Right lobe of liver (tissue), 6 donors: ENCODE results near the gene PLEKHB2. TPM values are rescaled to one million over a fixed set of nuclear protein-coding genes. Genes with fewer than 3 reads are reported as not detected.
"Not testable (repeated sequence)": the region's sequence is repeated elsewhere in the genome, so short reads cannot be mapped to it uniquely, and the experiment has no call there.

Experiments used
- ATAC-seq, 4 donors: fragments of 200-7000 bp; cut with Tn5 transposase; one replicate each; pipeline ENCODE4 v1.9.1; 2020; ENCODE audit warnings: mild to moderate bottlenecking in 4 of 4, moderate library complexity in 4 of 4
- DNase-seq, 3 donors: peaks; one replicate each; pipeline ENCODE4 v3.0.0-alpha.2; 2020
- H3K27ac ChIP-seq, 3 donors: fragments of 200-600 bp; one replicate each; pipeline ENCODE4 v1.8.0; 2022
- H3K27me3 ChIP-seq, 2 donors: fragments of 200-600 bp; one replicate each; pipeline ENCODE4 v1.8.0; 2022
- H3K36me3 ChIP-seq, 4 donors: fragments of 200-600 bp; sonication (generic) in 1 of 4; one replicate each; pipeline versions ENCODE4 v1.5.1 to v1.8.0; 2017 to 2022; ENCODE audit warnings: control low read depth in 1 of 4
- H3K4me1 ChIP-seq, 4 donors: fragments of 200-600 bp; sonication (generic) in 1 of 4; one replicate each; pipeline versions ENCODE4 v1.5.1 to v1.8.0; 2017 to 2022; ENCODE audit warnings: control low read depth in 1 of 4
- H3K4me3 ChIP-seq, 3 donors: fragments of 200-600 bp; one replicate each; pipeline ENCODE4 v1.8.0; 2022
- H3K9me3 ChIP-seq, 4 donors: fragments of 200-600 bp; sonication (generic) in 1 of 4; one replicate each; pipeline versions ENCODE4 v1.5.1 to v1.8.0; 2017 to 2022; ENCODE audit warnings: control low read depth in 1 of 4
- CTCF ChIP-seq, 4 donors: fragments of 200-600 bp in 3 of 4; fragments of 450-650 bp in 1 of 4; IDR thresholded peaks; one replicate each; pipeline versions ENCODE4 v1.5.1 to v1.8.0; 2016 to 2022; ENCODE audit warnings: antibody characterized with exemption in 4 of 4, mild to moderate bottlenecking in 2 of 4
- POLR2A ChIP-seq: fragments of 450-650 bp; IDR thresholded peaks from one replicate; pipeline ENCODE4 v1.6.1; 2017; ENCODE audit warnings: antibody characterized with exemption, mild to moderate bottlenecking
- WGBS: methylation state at CpG from one replicate; pipeline ENCODE4 v1.1.6; 2018; ENCODE audit warnings: low coverage, low lambda C conversion rate; ENCODE audit not compliant: insufficient coverage; ENCODE audit errors: missing lambda C conversion rate; 5-methylcytosine and 5-hydroxymethylcytosine counted together
- intact Hi-C, 2 donors: fragments of 100-400 bp; cut with DNase I; formaldehyde crosslinking; loops; one replicate each; pipeline versions ENCODE4 v1.11.2 to v1.14.1; 2022
- total RNA-seq, 6 experiments: library from RNA; depleted of rRNA in 2 of 6; stranded (reverse); fragments of >200 nt in 2 of 6; fragmentation: NEBNext Ultra II Directional in 3 of 6; extraction: Animal tissue kit (Norgen Biotek cat#: 25700) in 3 of 6; gene quantifications; one replicate each; pipeline versions ENCODE4 v1.1.0 to v1.2.4, GENCODE V29; 2016 to 2023
- donor health status: DM: no; HTN: yes; CAD: no.
- donor health status: DM: no; HTN: no; CAD: no.
- donor health status: DM: no; HTN: no; CAD: no.
- donor health status: DM: no; HTN: yes; CAD: no.
- donor health status: DM: no; HTN: yes; CAD: no.

Gene PLEKHB2
- total RNA-seq, 6 experiments from 2014 or later: 8.9 to 22.3 (median 17.5) TPM

GRCh38 chr2:131154071-131154531 lies 49.0 kb downstream of the PLEKHB2 start:
- peak in 2 of 3 donors; percentile 64 to 65 for DNase-seq
- intact Hi-C loops: no loop called here
- WGBS: 3% methylated on average over 4 of the region's 10 CpGs

GRCh38 chr2:131154647-131155046 lies 49.5 kb downstream of the PLEKHB2 start:
- Histone ChIP-seq H3K9me3 (no peaks in the 10 kb centered on the region), H3K4me3 (no peak overlapping the region), H3K4me1 (no peaks in the 10 kb centered on the region), H3K27me3 (no peaks in the 10 kb centered on the region), H3K27ac (no peak overlapping the region), H3K36me3 (peaks cover 0 to 12% (median 0%) of the 10 kb centered on the region in 4 donors)
- ATAC-seq (no peak), DNase-seq (no peak)
- TF ChIP-seq POLR2A (no peak), CTCF (IDR thresholded peaks at IDR 0.05) (no peak)
- WGBS: 80% methylated on average over 8 of the region's 23 CpGs
- intact Hi-C loops: no loop called here

More at GRCh38 chr2:131154071-131154531, 49.0 kb downstream of the PLEKHB2 start:
- H3K9me3 ChIP-seq: no peaks in the 10 kb centered on the region
- peak; percentile 88 to 97 (median 93) for ATAC-seq
- peaks cover 0 to 17% (median under 1%) of the 10 kb centered on the region in 4 donors for H3K36me3 ChIP-seq
- no peak overlapping the region for H3K27ac ChIP-seq
- TF ChIP-seq CTCF (IDR thresholded peaks at IDR 0.05): peak; percentile 67 to 80 (median 72)
- no peak for TF ChIP-seq POLR2A
- no peaks in the 10 kb centered on the region for H3K4me1 ChIP-seq
- H3K4me3 ChIP-seq: no peak overlapping the region
- H3K27me3 ChIP-seq: no peaks in the 10 kb centered on the region

- no peak overlapping the region for H3K27ac ChIP-seq
- intact Hi-C loops: no loop called here
- H3K9me3 ChIP-seq: no peaks in the 10 kb centered on the region
- no peaks in the 10 kb centered on the region for H3K4me1 ChIP-seq
- 91% methylated on average over 18 of the region's 46 CpGs for WGBS
- ATAC-seq (no peak), DNase-seq (no peak)
- TF ChIP-seq CTCF (IDR thresholded peaks at IDR 0.05): no peak
- no peak overlapping the region for H3K4me3 ChIP-seq
- H3K27me3 ChIP-seq: no peaks in the 10 kb centered on the region
- peaks cover 0 to 7% (median 0%) of the 10 kb centered on the region in 4 donors for H3K36me3 ChIP-seq
These were observed 50.2 kb downstream of the PLEKHB2 start for GRCh38 chr2:131155208-131155855.

- intact Hi-C loops: no loop called here
- WGBS: 40% methylated on average over 4 of the region's 12 CpGs
- no peak for DNase-seq
- Histone ChIP-seq H3K4me1 (no peaks in the 10 kb centered on the region), H3K36me3 (no peaks in the 10 kb centered on the region), H3K4me3 (no peak overlapping the region), H3K9me3 (no peaks in the 10 kb centered on the region), H3K27me3 (no peaks in the 10 kb centered on the region), H3K27ac (no peak overlapping the region)
- ATAC-seq: peak in 2 of 4 donors; percentile 14 to 18
- TF ChIP-seq POLR2A: no peak
- no peak for TF ChIP-seq CTCF (IDR thresholded peaks at IDR 0.05)
These were observed 51.5 kb downstream of the PLEKHB2 start for GRCh38 chr2:131156452-131157149.

- H3K9me3 ChIP-seq, H3K27ac ChIP-seq, ATAC-seq, H3K4me1 ChIP-seq, H3K4me3 ChIP-seq, H3K27me3 ChIP-seq, DNase-seq, intact Hi-C loops, H3K36me3 ChIP-seq: not testable (repeated sequence)
- WGBS: 91% methylated on average over 5 of the region's 5 CpGs
These were observed 60.4 kb downstream of the PLEKHB2 start for GRCh38 chr2:131165562-131165961.
